ENCODE measurements around the gene NCR3LG1. TPM values are rescaled to one million over a fixed set of nuclear protein-coding genes. Genes with fewer than 3 reads are reported as not detected.

Gene NCR3LG1
- total and polyA plus RNA-seq, 2 of the 8 experiments (the other 6 are each of a cell fraction or from before 2014, with no cell fraction given) = 0.68 to 1.9 TPM

- WGBS, 2 experiments (ENCODE audit: extremely low coverage in 1 of 2, insufficient coverage in 1 of 2, insufficient read length in 1 of 2, insufficient replicate concordance in 2 of 2, low coverage in 1 of 2, low lambda C conversion rate in 2 of 2, missing lambda C conversion rate in 1 of 2) = 86% methylated on average over 2 of the region's 2 CpGs; no CpG with 5 or more reads in 1 of the 2 experiments
- Histone ChIP-seq H3K4me2 (ENCODE audit: insufficient read depth in 1 of 2, low read depth in 2 of 2, low read length in 2 of 2) (no peak overlapping the region), H3K79me2 (ENCODE audit: control insufficient read depth in 1 of 2, insufficient read depth in 2 of 2, low read length in 2 of 2) (no peaks in the 10 kb centered on the region), H4K8ac (ENCODE audit: extremely low read depth, insufficient read depth, low read length) (no peak overlapping the region), H3K79me1 (ENCODE audit: low read depth, low read length) (no peaks in the 10 kb centered on the region), H2BK5ac (ENCODE audit: low read depth, low read length) (no peak overlapping the region), H2AK5ac (ENCODE audit: low read depth, low read length) (no peak overlapping the region), H2BK20ac (ENCODE audit: low read length) (no peak overlapping the region), H3K27me3 (replicated peaks in 1 of 4; ENCODE audit: control insufficient read depth in 3 of 4, extremely low read depth in 1 of 4, insufficient read depth in 3 of 4, low read length in 3 of 4) (no peaks in the 10 kb centered on the region), H4K5ac (ENCODE audit: insufficient read length, low read depth, low read length) (no peak overlapping the region), H3K18ac (ENCODE audit: extremely low read depth, low read length) (no peak overlapping the region), H3K4ac (replicated peaks; ENCODE audit: insufficient read length, low read depth, low read length) (no peak overlapping the region), H3K56ac (replicated peaks; ENCODE audit: insufficient read length, low read depth, low read length) (no peak overlapping the region), H3K4me1 (replicated peaks in 1 of 4; ENCODE audit: control insufficient read depth in 3 of 4, insufficient read depth in 4 of 4, low read length in 3 of 4) (peaks cover 0 to 3% (median under 1%) of the 10 kb centered on the region in 4 experiments; a peak in 2 of 7 replicates), H3K4me3 (ENCODE audit: extremely low read depth in 1 of 4, insufficient read depth in 2 of 4, low read depth in 3 of 4, low read length in 4 of 4) (no peak overlapping the region), H2BK120ac (replicated peaks; ENCODE audit: low read depth, low read length) (no peak overlapping the region), H2BK12ac (ENCODE audit: low read depth, low read length) (no peak overlapping the region), H3K23me2 (ENCODE audit: low read depth, low read length) (no peaks in the 10 kb centered on the region), H3K27ac (ENCODE audit: low read depth, low read length) (no peak overlapping the region), H3K9me3 (ENCODE audit: insufficient read depth in 2 of 2, low read depth in 1 of 2, low read length in 1 of 2) (no peaks in the 10 kb centered on the region), H3K23ac (ENCODE audit: insufficient read length) (no peak overlapping the region), H4K91ac (replicated peaks; ENCODE audit: insufficient read length, low read length) (no peak overlapping the region), H2BK15ac (ENCODE audit: low read length) (no peak overlapping the region), H3K14ac (ENCODE audit: insufficient read length) (no peak overlapping the region), H3K9ac (replicated peaks in 1 of 4; ENCODE audit: extremely low read depth in 1 of 4, low read depth in 3 of 4, low read length in 3 of 4) (no peak overlapping the region), H4K20me1 (replicated peaks in 1 of 2; ENCODE audit: control insufficient read depth in 1 of 2, insufficient read depth in 2 of 2, low read length in 2 of 2) (no peaks in the 10 kb centered on the region), H2AFZ (ENCODE audit: low read length) (no peak overlapping the region), H3K36me3 (ENCODE audit: control insufficient read depth in 2 of 4, insufficient read depth in 4 of 4, low read length in 3 of 4) (no peaks in the 10 kb centered on the region)
- ChIA-PET POLR2A (ENCODE audit: partially characterized antibody) (interaction anchor here (1.0 kb wide), 1 partner anchor 10 kb away, joined by 3 read pairs; no protein-coding TSS in a partner anchor), CTCF (ENCODE audit: partially characterized antibody) (interaction anchor here (0.7 to 38.8 kb wide), 8 partner anchors 13 to 332 kb away, joined by 3 to 1414 read pairs (median 6); partner anchors contain the start of gene KCNJ11)
- no peak for FAIRE-seq
- TF ChIP-seq FOSL1 (IDR thresholded peaks at IDR 0.05; ENCODE audit: insufficient read depth, low read depth, low read length) = no peak
- TF ChIP-seq SP1 (IDR thresholded peaks at IDR 0.05; ENCODE audit: low read depth, low read length) = no peak
- no peak for TF ChIP-seq BCL11A (IDR thresholded peaks at IDR 0.05; ENCODE audit: low read depth in 2 of 2, low read length in 2 of 2)
- no peak for TF ChIP-seq CREB1 (IDR thresholded peaks at IDR 0.05)
- TF ChIP-seq SUZ12 (IDR thresholded peaks at IDR 0.05; ENCODE audit: low read length) = no peak
- TF ChIP-seq SP4 (IDR thresholded peaks at IDR 0.05; ENCODE audit: low read length) = no peak
- DNase-seq (ENCODE audit: low read depth in 1 of 2, low spot score in 2 of 2) = no peak
Measured at GRCh38 chr11:17408026-17408425, 56.4 kb downstream of the NCR3LG1 start.

Data from H1 (cell line).